H1 (cell line): ENCODE measurements around the gene MYCBP2. TPM values are rescaled to one million over a fixed set of nuclear protein-coding genes. Genes with fewer than 3 reads are reported as not detected.

Experiments
- CTCF ChIA-PET: fragments of 300-600 bp; sonication (Branson Sonifier 250); formaldehyde crosslinking; loops from one replicate; lab custom pipeline; 2021; ENCODE audit not compliant: partially characterized antibody; lab: Charles Lee
- POLR2A ChIA-PET: fragments of 300-600 bp; sonication (Branson Sonifier 250); formaldehyde crosslinking; loops from one replicate; lab custom pipeline; 2021; ENCODE audit warnings: inconsistent platforms; ENCODE audit not compliant: partially characterized antibody; lab: Charles Lee
- DNase-seq, 2 experiments: peaks; one replicate each; pipeline versions ENCODE4 v3.0.0 to v3.0.0-alpha.2; 2010 to 2022; ENCODE audit warnings: low spot score in 2 of 2, low read depth in 1 of 2, mixed read lengths in 1 of 2
- FAIRE-seq: peaks from 2 replicates; lab custom pipeline; 2011; peaks lifted over from hg19 to GRCh38; lab: Jason Lieb, UNC
- H2AFZ ChIP-seq: 2 replicates; pipeline ENCODE4 v1.8.1; 2012; ENCODE audit warnings: low read length, inconsistent platforms
- H2AK5ac ChIP-seq: 2 replicates; pipeline ENCODE4 v1.6.1; 2013; ENCODE audit warnings: low read depth, low read length
- H2BK120ac ChIP-seq: replicated peaks from 2 replicates; pipeline ENCODE3; 2013; ENCODE audit warnings: low read depth, low read length, inconsistent platforms
- H2BK12ac ChIP-seq: 2 replicates; pipeline ENCODE4 v1.6.1; 2013; ENCODE audit warnings: low read depth, low read length
- H2BK15ac ChIP-seq: 2 replicates; pipeline ENCODE4 v1.6.1; 2013; ENCODE audit warnings: low read length
- H2BK20ac ChIP-seq: 2 replicates; pipeline ENCODE4 v1.6.1; 2013; ENCODE audit warnings: low read length
- H2BK5ac ChIP-seq: 2 replicates; pipeline ENCODE4 v1.6.1; 2013; ENCODE audit warnings: low read depth, low read length
- H3K14ac ChIP-seq: 2 replicates; pipeline ENCODE4 v1.6.1; 2013; ENCODE audit warnings: inconsistent platforms; ENCODE audit not compliant: insufficient read length
- H3K18ac ChIP-seq: 2 replicates; pipeline ENCODE4 v1.6.1; 2013; ENCODE audit warnings: low read length; ENCODE audit errors: extremely low read depth
- H3K23ac ChIP-seq: 2 replicates; pipeline ENCODE4 v1.6.1; 2013; ENCODE audit warnings: inconsistent platforms; ENCODE audit not compliant: insufficient read length
- H3K23me2 ChIP-seq: 2 replicates; pipeline ENCODE4 v1.6.1; 2013; ENCODE audit warnings: low read depth, low read length
- H3K27ac ChIP-seq: 2 replicates; pipeline ENCODE4 v1.6.1; 2011; ENCODE audit warnings: low read depth, low read length, inconsistent platforms
- H3K27me3 ChIP-seq, 4 experiments: replicated peaks in 1 of 4; 1 replicate in 1 of 4; 2 replicates in 3 of 4; pipeline versions ENCODE4 v1.6.1 to v1.8.1; 2011 to 2013; ENCODE audit warnings: low read length in 3 of 4, mild to moderate bottlenecking in 3 of 4, inconsistent platforms in 2 of 4, mixed read lengths in 2 of 4, moderate library complexity in 1 of 4; ENCODE audit not compliant: control insufficient read depth in 3 of 4, insufficient read depth in 3 of 4; ENCODE audit errors: extremely low read depth in 1 of 4
- H3K36me3 ChIP-seq, 4 experiments: 2 replicates each; pipeline versions ENCODE4 v1.6.1 to v1.8.1; 2011 to 2013; ENCODE audit warnings: mild to moderate bottlenecking in 4 of 4, low read length in 3 of 4, moderate library complexity in 2 of 4, control low read depth in 1 of 4, inconsistent platforms in 1 of 4; ENCODE audit not compliant: insufficient read depth in 4 of 4, control insufficient read depth in 2 of 4
- H3K4ac ChIP-seq: replicated peaks from 2 replicates; pipeline ENCODE3; 2013; ENCODE audit warnings: low read length, low read depth, mixed read lengths, inconsistent platforms; ENCODE audit not compliant: insufficient read length
- H3K4me1 ChIP-seq, 4 experiments: replicated peaks in 1 of 4; 1 replicate in 1 of 4; 2 replicates in 3 of 4; pipeline versions ENCODE4 v1.6.1 to v1.8.1; 2011 to 2013; ENCODE audit warnings: low read length in 3 of 4, inconsistent platforms in 2 of 4, mixed read lengths in 1 of 4; ENCODE audit not compliant: insufficient read depth in 4 of 4, control insufficient read depth in 3 of 4
- H3K4me2 ChIP-seq, 2 experiments: 2 replicates each; pipeline versions ENCODE4 v1.6.1 to v1.8.1; 2011 to 2013; ENCODE audit warnings: low read depth in 2 of 2, low read length in 2 of 2, control low read depth in 1 of 2, inconsistent platforms in 1 of 2, mild to moderate bottlenecking in 1 of 2; ENCODE audit not compliant: insufficient read depth in 1 of 2
- H3K4me3 ChIP-seq, 4 experiments: fragments of 200-600, 300-600 bp in 1 of 4; sonication (generic), shearing (Covaris generic), sonication (Bioruptor Twin) in 1 of 4; 2 replicates each; pipeline versions ENCODE4 v1.5.1 to v1.8.1; 2011 to 2016; ENCODE audit warnings: low read length in 4 of 4, low read depth in 3 of 4, control low read depth in 2 of 4, inconsistent platforms in 2 of 4, mild to moderate bottlenecking in 2 of 4, mixed read lengths in 1 of 4, moderate library complexity in 1 of 4; ENCODE audit not compliant: insufficient read depth in 2 of 4; ENCODE audit errors: extremely low read depth in 1 of 4
- H3K56ac ChIP-seq: replicated peaks from 2 replicates; pipeline ENCODE3; 2013; ENCODE audit warnings: low read depth, mild to moderate bottlenecking, mixed read lengths, low read length, inconsistent platforms; ENCODE audit not compliant: insufficient read length
- H3K79me1 ChIP-seq: 2 replicates; pipeline ENCODE4 v1.6.1; 2013; ENCODE audit warnings: low read depth, low read length, control low read depth
- H3K79me2 ChIP-seq, 2 experiments: 2 replicates each; pipeline versions ENCODE4 v1.6.1 to v1.8.1; 2012 to 2013; ENCODE audit warnings: low read length in 2 of 2, mild to moderate bottlenecking in 2 of 2, inconsistent platforms in 1 of 2; ENCODE audit not compliant: insufficient read depth in 2 of 2, control insufficient read depth in 1 of 2
- H3K9ac ChIP-seq, 4 experiments: replicated peaks in 1 of 4; 1 replicate in 1 of 4; 2 replicates in 3 of 4; pipeline versions ENCODE4 v1.6.1 to v1.8.1; 2011 to 2013; ENCODE audit warnings: low read depth in 3 of 4, low read length in 3 of 4, control low read depth in 2 of 4, mild to moderate bottlenecking in 2 of 4, moderate library complexity in 2 of 4, inconsistent platforms in 1 of 4; ENCODE audit errors: extremely low read depth in 1 of 4
- H3K9me3 ChIP-seq, 2 experiments: 2 replicates each; pipeline versions ENCODE4 v1.6.1 to v1.8.1; 2012 to 2013; ENCODE audit warnings: mild to moderate bottlenecking in 2 of 2, moderate library complexity in 2 of 2, control low read depth in 1 of 2, inconsistent platforms in 1 of 2, low read depth in 1 of 2, low read length in 1 of 2, mixed read lengths in 1 of 2; ENCODE audit not compliant: insufficient read depth in 2 of 2
- H4K20me1 ChIP-seq, 2 experiments: replicated peaks in 1 of 2; 2 replicates each; pipeline versions ENCODE3 to v1.8.1; 2011 to 2013; ENCODE audit warnings: inconsistent platforms in 2 of 2, low read length in 2 of 2, mild to moderate bottlenecking in 1 of 2; ENCODE audit not compliant: insufficient read depth in 2 of 2, control insufficient read depth in 1 of 2
- H4K5ac ChIP-seq: 2 replicates; pipeline ENCODE4 v1.6.1; 2013; ENCODE audit warnings: low read length, low read depth, mixed read lengths, inconsistent platforms; ENCODE audit not compliant: insufficient read length
- H4K8ac ChIP-seq: 2 replicates; pipeline ENCODE4 v1.8.0; 2013; ENCODE audit warnings: mild to moderate bottlenecking, moderate library complexity, low read length, inconsistent platforms; ENCODE audit not compliant: insufficient read depth; ENCODE audit errors: extremely low read depth
- H4K91ac ChIP-seq: replicated peaks from 2 replicates; pipeline ENCODE3; 2013; ENCODE audit warnings: low read length, mixed read lengths, inconsistent platforms; ENCODE audit not compliant: insufficient read length
- BRCA1 ChIP-seq: IDR thresholded peaks from 2 replicates; pipeline ENCODE4 v1.6.1; 2012; ENCODE audit warnings: low read depth, low read length, improper control_type of control experiment
- CHD1 ChIP-seq: IDR thresholded peaks from 2 replicates; pipeline ENCODE4 v1.6.1; 2012; ENCODE audit warnings: low read depth, low read length, improper control_type of control experiment
- E2F6 ChIP-seq: IDR thresholded peaks from 2 replicates; pipeline ENCODE4 v1.6.1; 2012; ENCODE audit warnings: inconsistent platforms
- EZH2 ChIP-seq: fragments of 200-600 bp; sonication (generic); IDR thresholded peaks from 2 replicates; pipeline ENCODE4 v1.7.1; 2012; ENCODE audit warnings: low read depth, mild to moderate bottlenecking, moderate library complexity, low read length, inconsistent platforms; ENCODE audit not compliant: severe bottlenecking
- POLR2AphosphoS5 ChIP-seq: IDR thresholded peaks from 2 replicates; pipeline ENCODE4 v1.6.1; 2011; ENCODE audit warnings: low read depth, low read length
- SUZ12 ChIP-seq: fragments of 200-600 bp; sonication (generic); IDR thresholded peaks from 2 replicates; pipeline ENCODE4 v1.6.1; 2012; ENCODE audit warnings: mild to moderate bottlenecking, inconsistent platforms, low read length, moderate library complexity, mixed read lengths
- TBP ChIP-seq: IDR thresholded peaks from 2 replicates; pipeline ENCODE4 v1.6.1; 2011; ENCODE audit warnings: low read depth, low read length, improper control_type of control experiment
- ZNF274 ChIP-seq: IDR thresholded peaks from 2 replicates; pipeline ENCODE4 v1.7.0; 2012; ENCODE audit warnings: low read length, borderline replicate concordance; ENCODE audit errors: extremely low read depth
- WGBS, 2 experiments: shearing (Covaris generic) in 1 of 2; methylation state at CpG; one replicate each; pipeline versions ENCODE4 v1.1.6 to v1.1.7; 2013 to 2015; ENCODE audit warnings: low lambda C conversion rate in 2 of 2, mixed read lengths in 2 of 2, inconsistent platforms in 1 of 2, low coverage in 1 of 2, missing lambda C conversion rate in 1 of 2; ENCODE audit not compliant: insufficient replicate concordance in 2 of 2, insufficient coverage in 1 of 2, insufficient read length in 1 of 2; ENCODE audit errors: extremely low coverage in 1 of 2, missing lambda C conversion rate in 1 of 2; 5-methylcytosine and 5-hydroxymethylcytosine counted together
- polyA plus RNA-seq, 7 experiments: library from polyadenylated mRNA; depleted of rRNA in 3 of 7; stranded (reverse) in 5 of 7; unstranded in 2 of 7; fragments of >200 nt in 5 of 7; fragments of 200-250 nt in 2 of 7; gene quantifications; 1 replicate in 5 of 7; 2 replicates in 1 of 7; 4 replicates in 1 of 7; pipeline versions ENCODE4 v1.2.1 to v1.2.3, GENCODE V29; 2011 to 2013; ENCODE audit warnings: missing spikeins in 2 of 7, mixed read lengths in 2 of 7
- total RNA-seq: library from RNA; stranded (reverse); fragmentation: NEBNext Ultra II Directional; extraction: Animal tissue kit (Norgen Biotek cat#: 25700); gene quantifications from 2 replicates; pipeline ENCODE4 v1.2.1, GENCODE V29; 2021

The MYCBP2 gene
- total and polyA plus RNA-seq, 2 of the 8 experiments (the other 6 are each of a cell fraction or from before 2014, with no cell fraction given), result 19.0 to 52.1 TPM

- H3K4me2 ChIP-seq, result no peak overlapping the region
- H3K36me3 ChIP-seq, result no peaks in the 10 kb centered on the region
- no peak overlapping the region for H4K91ac ChIP-seq
- H3K18ac ChIP-seq, result no peak overlapping the region
- no peak overlapping the region for H2BK20ac ChIP-seq
- H2AFZ ChIP-seq, result no peak overlapping the region
- peaks cover 4 to 14% (median 8%) of the 10 kb centered on the region in 4 experiments; a peak in 6 of 7 replicates for H3K4me1 ChIP-seq
- POLR2A ChIA-PET, result no interaction called here
- no peak overlapping the region for H2AK5ac ChIP-seq
- no peak overlapping the region for H4K5ac ChIP-seq
- H4K20me1 ChIP-seq, result no peaks in the 10 kb centered on the region
- H3K79me2 ChIP-seq, result no peaks in the 10 kb centered on the region
- H2BK120ac ChIP-seq, result no peak overlapping the region
- no peak overlapping the region for H3K27ac ChIP-seq
- no peak for FAIRE-seq
- H3K9ac ChIP-seq, result no peak overlapping the region
- H3K4ac ChIP-seq, result no peak overlapping the region
- H3K23me2 ChIP-seq, result no peaks in the 10 kb centered on the region
- CTCF ChIA-PET, result no interaction called here
- no peaks in the 10 kb centered on the region for H3K9me3 ChIP-seq
- H3K79me1 ChIP-seq, result no peaks in the 10 kb centered on the region
- H3K27me3 ChIP-seq, result no peaks in the 10 kb centered on the region
- no peak overlapping the region for H2BK15ac ChIP-seq
- DNase-seq, result no peak
- no peak overlapping the region for H3K14ac ChIP-seq
- H4K8ac ChIP-seq, result no peak overlapping the region
- H2BK12ac ChIP-seq, result no peak overlapping the region
- no peak overlapping the region for H2BK5ac ChIP-seq
- 90% methylated on average over 1 of the region's 1 CpG; no CpG with 5 or more reads in 1 of the 2 experiments for WGBS, 2 experiments
- no peak overlapping the region for H3K23ac ChIP-seq
- no peak overlapping the region for H3K56ac ChIP-seq
- H3K4me3 ChIP-seq, result no peak overlapping the region
- no peak for TF ChIP-seq EZH2
- TF ChIP-seq E2F6, result no peak
- TF ChIP-seq ZNF274, result no peak
- TF ChIP-seq BRCA1, result no peak
- no peak for TF ChIP-seq POLR2AphosphoS5
- no peak for TF ChIP-seq TBP
- no peak for TF ChIP-seq SUZ12
- no peak for TF ChIP-seq CHD1
Measured at GRCh38 chr13:77372275-77372674, 45.4 kb upstream of the MYCBP2 start.
